Measurements from ENCODE around the gene HPCAL1.
"Not testable (repeated sequence)": the region's sequence is repeated elsewhere in the genome, so short reads cannot be mapped to it uniquely, and the experiment has no call there.

Gene HPCAL1

DNA sequence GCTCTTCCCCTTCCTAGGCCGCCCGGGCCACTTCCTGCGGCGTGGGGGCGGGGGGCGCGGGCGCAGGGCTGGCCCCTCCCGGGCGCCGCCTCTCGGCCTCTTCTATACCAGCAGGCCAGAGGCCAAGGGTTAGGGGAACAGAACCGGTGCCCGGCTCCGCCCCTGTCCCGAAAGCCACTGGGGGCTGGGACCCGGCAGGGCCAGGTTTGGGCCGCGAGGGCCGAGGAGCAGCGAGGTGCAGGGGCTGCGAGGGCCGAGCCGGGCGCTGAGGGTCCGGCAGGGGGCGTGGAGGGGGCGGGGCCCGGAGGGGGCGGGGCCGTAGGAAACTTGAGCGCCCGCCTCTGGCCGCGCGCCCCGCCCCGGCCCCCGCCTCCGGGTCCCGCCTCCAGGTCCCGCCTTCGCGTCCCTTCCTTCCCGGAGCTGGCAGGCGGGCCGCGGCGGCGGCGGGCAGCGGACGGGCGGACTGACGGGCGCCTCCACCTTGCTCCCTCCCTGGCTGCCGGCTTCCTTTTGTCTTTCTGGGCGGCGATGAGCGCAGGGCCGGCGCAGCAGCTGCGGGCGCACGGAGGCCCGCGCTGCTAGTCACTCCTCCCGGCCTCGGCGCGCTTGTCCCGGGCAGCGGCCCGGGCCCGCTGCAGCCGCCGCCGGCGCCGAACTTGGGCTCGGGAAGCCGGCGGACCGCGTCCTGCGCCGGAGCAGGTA lies at the start of gene HPCAL1:
TSS of gene HPCAL1 (plus strand) at position 426 of the 702 bp plus-strand sequence. CDS start 116,854 bp downstream, outside the sequence.
- DNase-seq = peak; percentile 66 to 83

- DNase-seq = no peak
Measured at GRCh38 chr2:10253596-10254372, 48.9 kb upstream of the HPCAL1 start.

- no peak for DNase-seq
Measured at GRCh38 chr2:10254373-10255188, 48.1 kb upstream of the HPCAL1 start.

DNA sequence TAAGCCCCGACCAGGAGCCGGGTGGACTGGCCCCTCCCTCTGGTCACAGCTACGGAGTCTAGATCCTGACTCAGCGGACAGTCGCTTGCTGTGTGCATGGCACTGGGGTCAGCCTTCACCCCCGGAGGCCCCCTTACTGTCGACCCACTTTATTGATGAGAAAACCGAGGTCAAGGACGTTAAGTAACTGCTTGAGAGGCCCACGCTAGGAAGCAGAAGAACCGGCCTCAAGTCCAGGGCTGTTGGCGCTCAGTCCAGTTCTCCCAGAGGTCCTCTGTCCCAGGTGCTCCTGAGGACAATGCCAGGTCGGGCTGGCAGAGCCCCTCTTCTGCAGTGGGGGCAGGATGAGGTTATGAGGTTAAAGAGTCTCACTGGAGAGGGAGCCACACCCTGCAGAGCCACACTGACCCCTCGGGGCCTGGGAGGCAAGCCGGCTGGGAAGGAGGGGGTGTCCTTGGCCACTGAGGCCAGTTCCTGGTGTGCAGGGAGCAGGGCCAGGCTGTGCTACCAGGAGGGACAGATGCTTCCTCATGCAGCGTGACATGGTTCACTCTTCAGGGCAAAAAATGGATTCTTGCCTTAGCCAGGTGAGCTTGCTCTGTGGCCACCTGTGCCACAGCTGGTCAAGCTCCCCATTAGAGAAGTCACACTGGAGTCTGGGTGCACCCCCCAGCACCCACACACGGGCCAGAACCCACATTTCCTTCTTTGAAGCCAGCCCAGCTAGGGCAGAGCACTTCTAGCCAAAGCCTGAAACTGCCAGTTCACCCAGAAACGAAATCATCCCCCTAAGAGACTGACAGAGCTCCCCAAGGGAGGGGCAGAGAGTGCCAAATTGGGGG lies 47.3 kb upstream of the HPCAL1 start:
- DNase-seq = no peak

GRCh38 chr2:10256031-10256514 lies 46.6 kb upstream of the HPCAL1 start:
- DNase-seq = no peak

GRCh38 chr2:10256515-10257031 lies 46.1 kb upstream of the HPCAL1 start:
- no peak for DNase-seq

GRCh38 chr2:10257036-10257435 lies 45.7 kb upstream of the HPCAL1 start:
- no peak for DNase-seq

DNA sequence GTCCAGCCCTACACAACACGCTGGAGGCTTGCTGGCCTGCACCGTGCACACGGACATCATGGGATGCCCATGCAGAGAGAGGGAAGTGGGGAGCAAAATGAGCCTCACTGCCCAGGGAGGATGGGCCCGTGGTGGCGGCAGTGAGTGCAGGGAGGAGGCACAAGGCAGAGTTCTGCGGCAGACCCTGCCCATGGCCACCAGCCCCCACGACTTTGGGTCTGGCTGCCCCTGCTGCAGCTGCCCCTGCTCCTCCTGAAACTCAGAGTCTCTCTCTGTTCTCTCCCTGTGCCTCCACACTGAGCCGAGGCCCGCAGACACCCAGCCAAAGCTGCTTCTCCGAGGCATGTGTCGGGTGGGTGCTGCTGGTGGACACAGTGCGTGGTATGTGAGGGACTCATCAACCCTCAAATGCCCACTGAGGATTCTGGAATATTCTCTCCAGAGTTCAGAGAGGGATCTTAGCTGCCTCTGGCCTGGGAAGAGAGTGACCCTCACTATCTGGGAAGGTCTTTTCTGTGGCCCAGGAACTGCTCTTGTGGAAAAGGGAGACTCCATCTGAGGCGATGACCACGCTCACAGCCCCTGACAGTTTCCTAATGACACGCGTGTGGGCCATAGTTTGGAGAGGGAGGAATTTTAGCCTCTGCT lies 45.1 kb upstream of the HPCAL1 start:
- DNase-seq = no peak

DNA sequence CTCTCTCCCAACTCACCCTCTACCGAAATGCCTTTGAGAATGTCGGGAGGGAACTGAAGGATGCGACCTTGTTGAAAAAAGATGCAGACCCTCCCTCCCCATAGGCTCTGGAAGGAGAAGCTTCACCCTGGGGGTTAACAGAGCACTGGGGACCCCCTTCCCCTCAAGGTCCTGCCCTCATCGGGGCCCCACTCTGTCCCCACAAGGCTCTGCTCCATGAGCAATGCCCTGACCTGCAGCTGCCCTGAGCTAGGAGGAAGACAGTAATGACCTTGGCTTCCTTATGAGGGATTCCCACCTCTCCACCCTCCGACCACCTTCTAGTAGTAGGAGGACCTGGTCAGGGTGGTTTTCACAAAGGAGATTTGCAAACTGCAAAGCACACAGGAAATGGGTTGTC lies 44.4 kb upstream of the HPCAL1 start:
- no peak for DNase-seq

DNA sequence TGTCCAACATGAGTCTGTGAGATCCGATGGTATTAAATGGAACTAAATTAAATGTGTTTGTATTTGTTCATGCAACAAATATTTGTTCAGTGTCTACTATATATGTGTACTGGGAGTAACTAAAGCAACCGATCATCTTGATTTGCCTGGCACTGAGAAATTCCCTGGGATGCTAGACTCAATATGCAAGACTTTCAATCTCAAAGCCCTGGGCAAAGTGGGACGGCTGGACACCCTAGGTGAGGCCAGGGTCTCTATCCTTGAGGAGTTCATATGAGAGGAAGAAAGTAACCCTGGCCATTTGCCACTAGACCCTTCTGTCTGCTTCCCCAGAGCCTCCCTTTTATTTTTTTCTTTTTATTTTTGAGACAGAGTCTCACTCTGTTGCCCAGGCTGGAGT lies 44.0 kb upstream of the HPCAL1 start:
- DNase-seq = no peak

GRCh38 chr2:10260130-10260529 lies 42.6 kb upstream of the HPCAL1 start:
- no peak for DNase-seq

- DNase-seq = not testable (repeated sequence)
Measured at GRCh38 chr2:10263526-10263925, 39.2 kb upstream of the HPCAL1 start.

DNA sequence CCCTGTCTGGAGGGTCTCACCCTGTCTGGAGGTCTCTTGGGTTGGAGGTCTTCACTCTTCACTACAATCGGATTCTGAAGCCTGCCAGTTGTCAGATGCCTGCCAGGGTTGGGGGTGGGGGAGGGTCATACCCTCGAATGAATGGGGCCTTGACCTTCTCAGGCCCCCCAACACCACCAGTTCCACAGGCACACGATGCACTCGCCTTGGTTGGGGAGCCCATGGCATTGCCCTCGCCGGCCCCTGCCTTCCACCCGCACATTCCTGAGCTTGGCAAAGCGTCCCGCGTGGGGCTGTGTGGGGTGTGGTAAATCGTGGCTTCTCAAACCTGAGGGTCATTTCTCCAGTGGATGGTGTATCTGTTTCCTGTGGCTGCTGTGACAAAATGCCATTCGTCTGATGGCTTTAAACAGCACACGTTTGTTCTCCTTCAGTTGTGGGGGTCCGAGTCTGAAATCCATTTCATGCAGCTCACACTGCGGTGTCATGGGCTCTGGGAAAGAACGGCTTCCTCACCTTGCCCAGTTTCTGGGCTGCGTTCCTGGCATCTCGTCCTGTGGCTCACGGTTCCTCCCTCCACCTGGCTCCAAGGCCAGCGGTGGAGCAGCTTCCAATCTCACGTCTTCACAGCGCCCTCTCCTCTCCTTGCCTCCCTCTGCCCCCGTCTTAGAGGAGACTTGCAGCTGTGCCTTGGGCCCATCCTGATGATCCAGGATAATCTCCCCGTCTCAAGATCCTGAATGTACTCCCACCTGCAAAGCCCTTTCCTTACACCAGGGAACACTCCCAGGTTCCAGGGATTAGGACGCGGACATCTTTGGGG lies 38.0 kb upstream of the HPCAL1 start:
- no peak for DNase-seq

DNA sequence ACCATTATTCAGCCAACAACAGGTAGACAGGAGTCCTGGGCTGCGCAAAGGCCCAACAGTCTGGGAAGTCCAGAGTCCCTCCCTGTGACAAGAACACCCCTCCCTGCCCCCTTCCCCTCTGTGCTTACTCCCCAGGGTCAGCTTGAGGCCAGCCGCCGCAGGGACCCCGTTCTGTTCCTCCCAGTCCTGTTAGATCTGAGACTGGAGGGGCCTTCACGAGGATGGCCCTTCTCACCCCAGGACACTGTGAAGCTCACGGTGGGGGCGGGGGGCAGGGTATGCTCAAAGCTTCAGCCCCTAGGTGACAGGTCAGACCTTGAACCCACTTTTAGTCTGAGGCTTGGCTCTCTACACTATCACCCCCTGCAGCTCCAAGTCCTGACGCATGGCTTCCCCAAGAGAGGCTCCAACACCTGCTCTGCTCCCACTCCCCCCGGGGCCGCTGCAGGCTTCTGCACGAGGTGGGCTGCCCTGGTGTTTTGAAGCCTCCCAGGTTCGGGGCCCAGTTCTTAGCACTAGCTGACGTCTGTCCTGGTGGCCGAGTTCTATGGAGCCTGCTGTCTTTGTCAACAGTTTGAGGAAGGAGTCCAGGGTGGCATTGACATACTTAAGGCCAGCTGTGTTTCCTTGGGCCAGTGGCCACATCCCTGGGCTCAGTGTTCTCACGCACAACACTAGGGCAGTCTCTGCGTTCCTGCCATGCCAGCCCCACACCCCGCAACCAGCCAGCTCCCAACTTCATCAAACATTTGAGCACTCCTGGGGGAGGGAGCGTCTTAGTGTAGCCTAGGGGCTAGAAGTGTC lies 37.2 kb upstream of the HPCAL1 start:
- no peak for DNase-seq

DNA sequence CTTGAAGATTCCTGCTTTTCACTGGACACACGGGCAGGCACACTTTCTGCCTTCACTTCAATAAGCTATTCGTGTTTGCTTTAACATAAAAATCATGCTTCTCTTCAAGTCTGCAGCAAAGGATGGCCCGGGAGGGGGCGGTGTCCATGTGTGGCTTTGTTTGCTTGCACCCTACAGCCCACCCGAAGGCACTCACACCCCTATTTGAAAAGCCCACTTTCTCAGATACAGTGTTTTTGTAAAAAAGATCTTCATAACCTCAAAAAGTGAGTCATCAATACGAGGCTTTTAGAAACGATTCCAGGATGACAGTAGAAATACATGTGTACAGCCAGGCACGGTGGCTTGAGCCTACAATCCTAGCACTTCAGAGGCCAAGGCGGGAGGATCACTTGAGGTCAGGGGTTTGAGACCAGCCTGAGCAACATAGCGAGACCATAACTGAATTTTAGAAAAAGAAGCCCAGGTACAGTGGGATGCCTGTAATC lies 36.5 kb upstream of the HPCAL1 start:
- DNase-seq = no peak

DNA sequence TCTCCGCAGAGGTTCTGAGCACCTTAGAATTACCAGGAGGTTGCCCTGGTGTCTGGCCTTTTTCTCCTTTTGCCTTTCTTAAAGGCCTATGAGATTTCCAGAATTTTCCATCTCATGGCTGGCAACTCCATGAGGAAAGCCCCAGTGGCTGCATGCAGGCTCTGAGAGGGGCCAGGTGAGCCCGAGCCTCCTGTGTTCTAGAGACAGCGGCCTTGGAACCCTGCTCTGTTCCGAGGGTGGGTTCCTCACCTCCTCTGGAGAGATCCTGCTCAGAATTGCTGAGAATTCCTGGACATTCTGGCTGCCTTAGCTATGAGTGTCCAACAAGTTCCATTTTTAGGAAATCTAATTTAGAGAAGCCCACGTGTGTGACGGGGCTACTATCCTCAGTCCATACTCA lies 35.7 kb upstream of the HPCAL1 start:
- DNase-seq = no peak

DNA sequence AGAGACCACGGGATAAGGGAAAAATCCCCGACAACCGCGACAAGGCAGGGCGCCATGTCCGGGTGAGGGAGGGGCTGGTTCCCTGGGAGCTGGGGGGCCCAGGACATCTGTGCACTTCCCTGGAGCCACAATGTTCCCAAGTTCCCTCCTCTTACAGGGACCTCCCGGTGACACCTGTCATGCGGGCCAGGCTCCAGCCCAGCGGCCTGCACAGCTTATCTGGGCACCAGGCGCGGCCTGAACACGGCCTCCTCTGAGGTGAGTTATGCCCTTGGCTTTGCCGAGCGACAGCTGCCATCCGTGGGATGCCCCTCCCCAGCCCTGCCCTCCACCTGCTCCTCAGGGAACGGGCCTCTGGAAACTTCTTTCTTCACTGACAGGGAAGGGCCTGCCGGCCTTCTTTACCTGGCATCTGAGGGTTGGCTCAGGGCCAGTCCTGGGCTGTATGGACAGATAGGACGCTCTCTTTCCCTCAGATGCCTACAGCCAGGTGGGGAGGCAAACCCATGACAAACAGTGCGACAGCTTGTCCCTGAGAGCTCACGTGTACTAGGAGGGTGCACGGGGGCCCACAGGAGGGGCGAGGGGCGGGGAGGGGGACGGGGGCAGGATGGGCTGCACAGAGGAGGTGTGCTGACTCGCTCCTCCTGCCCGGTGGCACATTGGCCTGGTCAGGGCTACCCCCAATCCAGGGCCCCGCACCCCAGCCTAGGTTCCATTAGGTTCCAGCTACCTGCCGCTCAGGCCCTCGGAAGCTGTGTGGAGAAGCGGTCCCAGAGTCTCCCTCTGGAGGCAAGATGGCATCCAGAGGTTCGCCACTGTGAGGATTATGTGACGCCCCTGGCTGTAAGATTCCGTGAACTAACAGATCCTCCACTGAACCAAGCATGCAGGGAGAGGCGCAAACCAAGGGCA lies 34.9 kb upstream of the HPCAL1 start:
- DNase-seq = no peak

DNA sequence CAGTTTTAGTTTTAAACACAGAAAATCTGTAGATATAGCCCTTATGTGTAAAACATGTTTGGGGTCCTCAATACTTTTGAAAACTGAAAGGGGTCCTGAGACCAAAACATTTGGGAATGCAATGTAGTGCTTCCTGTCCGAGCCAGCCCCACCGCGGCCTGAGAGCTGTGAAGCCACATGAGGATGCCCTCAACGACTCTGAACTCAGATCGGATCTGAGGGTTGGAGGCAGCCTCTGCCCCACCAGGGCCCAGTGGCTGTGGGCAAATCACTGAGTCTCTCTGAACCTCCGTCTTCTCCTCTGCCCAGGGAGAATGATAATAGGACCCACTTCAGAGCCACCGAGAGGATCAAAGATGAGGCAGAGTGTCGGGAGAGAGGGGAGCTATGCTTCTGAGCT lies 33.4 kb upstream of the HPCAL1 start:
- no peak for DNase-seq

Measured in NCI-H1930 (cell line).